ENCODE data around the gene LMAN1L.

DNA sequence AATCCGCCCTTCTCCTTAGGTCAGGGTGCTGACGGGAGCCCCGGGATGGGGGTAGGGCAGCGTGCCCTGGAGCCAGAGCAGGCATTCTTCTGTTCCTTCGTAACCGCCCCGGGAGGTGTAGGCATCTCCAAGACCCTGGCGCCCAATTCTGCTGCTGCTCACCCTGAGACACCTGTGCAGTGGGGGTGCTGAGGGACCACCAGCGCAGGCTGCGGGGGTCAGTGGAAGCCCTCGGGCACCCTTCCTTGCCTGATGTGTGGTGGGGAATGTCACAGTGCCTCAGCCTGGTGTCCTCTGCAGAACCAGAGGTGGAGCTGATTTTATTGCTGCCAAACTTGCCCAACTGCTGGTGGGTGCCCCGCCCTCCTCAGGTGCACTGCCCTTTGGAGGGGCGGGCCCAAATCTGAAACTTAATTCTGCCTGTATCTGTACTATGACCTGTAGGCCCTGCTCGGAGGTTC lies 23.4 kb upstream of the LMAN1L start:
- TF ChIP-seq POLR2A (IDR thresholded peaks at IDR 0.05): no peak
- TF ChIP-seq, protein P1, sequence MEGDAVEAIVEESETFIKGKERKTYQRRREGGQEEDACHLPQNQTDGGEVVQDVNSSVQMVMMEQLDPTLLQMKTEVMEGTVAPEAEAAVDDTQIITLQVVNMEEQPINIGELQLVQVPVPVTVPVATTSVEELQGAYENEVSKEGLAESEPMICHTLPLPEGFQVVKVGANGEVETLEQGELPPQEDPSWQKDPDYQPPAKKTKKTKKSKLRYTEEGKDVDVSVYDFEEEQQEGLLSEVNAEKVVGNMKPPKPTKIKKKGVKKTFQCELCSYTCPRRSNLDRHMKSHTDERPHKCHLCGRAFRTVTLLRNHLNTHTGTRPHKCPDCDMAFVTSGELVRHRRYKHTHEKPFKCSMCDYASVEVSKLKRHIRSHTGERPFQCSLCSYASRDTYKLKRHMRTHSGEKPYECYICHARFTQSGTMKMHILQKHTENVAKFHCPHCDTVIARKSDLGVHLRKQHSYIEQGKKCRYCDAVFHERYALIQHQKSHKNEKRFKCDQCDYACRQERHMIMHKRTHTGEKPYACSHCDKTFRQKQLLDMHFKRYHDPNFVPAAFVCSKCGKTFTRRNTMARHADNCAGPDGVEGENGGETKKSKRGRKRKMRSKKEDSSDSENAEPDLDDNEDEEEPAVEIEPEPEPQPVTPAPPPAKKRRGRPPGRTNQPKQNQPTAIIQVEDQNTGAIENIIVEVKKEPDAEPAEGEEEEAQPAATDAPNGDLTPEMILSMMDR (IDR thresholded peaks at IDR 0.05): no peak
- no peak for TF ChIP-seq POLR2AphosphoS5 (IDR thresholded peaks at IDR 0.05; ENCODE audit: insufficient read depth in 1 of 2, low read depth in 1 of 2)

Data from vagina (tissue), 2 donors.